ENCODE results near the gene CDIPT. TPM values are rescaled to one million over a fixed set of nuclear protein-coding genes. Genes with fewer than 3 reads are reported as not detected.
"Not testable (repeated sequence)": the region's sequence is repeated elsewhere in the genome, so short reads cannot be mapped to it uniquely, and the experiment has no call there.

CDIPT gene
- total RNA-seq, 1 experiment from 2014 or later = 60.5 TPM

DNA sequence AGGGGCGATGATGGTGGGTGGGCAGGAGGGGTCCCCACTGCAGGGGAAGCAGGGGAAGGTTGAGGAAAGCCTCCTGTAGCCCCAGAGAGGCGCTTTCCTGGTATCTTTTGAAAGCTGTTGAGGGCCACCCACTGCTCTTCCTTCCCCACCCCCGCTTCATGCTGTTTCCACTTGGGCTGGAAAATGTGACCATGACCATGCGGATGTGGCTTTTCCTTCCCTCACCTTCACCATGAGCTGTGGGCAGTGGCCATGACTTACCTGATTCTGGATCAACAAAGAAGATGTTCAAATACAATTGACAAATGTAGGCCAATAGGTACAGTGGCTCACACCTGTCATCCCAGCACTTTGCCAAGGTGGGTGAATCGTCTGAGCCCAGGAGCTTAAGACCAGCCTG lies 28.9 kb downstream of the CDIPT start:
- TF ChIP-seq EZH2phosphoT487 (IDR thresholded peaks at IDR 0.05; ENCODE audit: borderline replicate concordance, low read length) (no peak), EZH2 (IDR thresholded peaks at IDR 0.05; ENCODE audit: low read length, unreplicated experiment) (no peak), CTCF (conservative IDR thresholded peaks at IDR 0.05; ENCODE audit: low read depth, low read length) (no peak)
- Histone ChIP-seq H3K79me2 (ENCODE audit: low read length) (no peaks in the 10 kb centered on the region), H3K9me2 (replicated peaks; ENCODE audit: low read length) (no peaks in the 10 kb centered on the region), H3F3A (ENCODE audit: low read length, unreplicated experiment) (no peaks in the 10 kb centered on the region), H3K36me3 (ENCODE audit: low read depth, low read length) (no peaks in the 10 kb centered on the region), H3K27me3 (ENCODE audit: low read length) (no peaks in the 10 kb centered on the region), H3K9ac (ENCODE audit: low read length) (no peak overlapping the region), H4K20me1 (ENCODE audit: low read length) (no peaks in the 10 kb centered on the region), H3K4me1 (ENCODE audit: insufficient read depth, low read length) (peaks cover 4% of the 10 kb centered on the region; the same call in 1 of the 2 replicates), H3K9me3 (ENCODE audit: low read length) (no peaks in the 10 kb centered on the region), H3K27ac (ENCODE audit: low read length) (no peak overlapping the region), H3K4me3 (ENCODE audit: low read length) (no peak overlapping the region), H3K4me2 (ENCODE audit: low read length) (no peak overlapping the region), H2AFZ (ENCODE audit: low read length) (no peak overlapping the region)
- intact Hi-C loops (cut with micrococcal nuclease) = no loop called here
- CTCF ChIA-PET = interaction anchor here (0.6 kb wide), 1 partner anchor 10 kb away, joined by 3 read pairs; no protein-coding TSS in a partner anchor
- ATAC-seq (no peak), DNase-seq (no peak)
- POLR2A ChIA-PET (ENCODE audit: unreplicated experiment) = no interaction called here
- no TSS peak for BruUV-seq (replicated peaks)

DNA sequence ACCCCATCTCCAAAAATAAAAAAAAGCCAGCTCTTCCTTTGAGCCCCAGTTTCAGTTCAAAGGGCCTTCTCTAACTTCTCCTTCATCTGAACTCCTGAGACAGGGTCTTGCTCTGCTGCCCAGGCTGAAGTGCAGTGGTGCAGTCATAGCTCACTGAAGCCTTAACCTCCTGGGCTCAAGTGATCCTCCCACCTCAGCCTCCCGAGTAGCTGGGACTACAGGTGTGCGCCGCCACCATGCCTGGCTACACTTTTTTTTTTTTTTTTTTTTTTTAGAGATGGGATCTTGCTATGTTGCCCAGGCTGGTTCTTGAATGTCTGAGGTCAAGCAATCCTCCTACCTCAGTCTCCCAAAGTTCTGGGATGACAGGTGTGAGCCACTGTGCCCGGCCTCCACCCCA lies 29.8 kb downstream of the CDIPT start:
- H2AFZ ChIP-seq (ENCODE audit: low read length); H4K20me1 ChIP-seq (ENCODE audit: low read length); H3K27ac ChIP-seq (ENCODE audit: low read length); ATAC-seq; H3K36me3 ChIP-seq (ENCODE audit: low read depth, low read length); BruUV-seq (replicated peaks); intact Hi-C loops (cut with micrococcal nuclease); H3K4me2 ChIP-seq (ENCODE audit: low read length); H3K27me3 ChIP-seq (ENCODE audit: low read length); H3K9me3 ChIP-seq (ENCODE audit: low read length); H3K4me3 ChIP-seq (ENCODE audit: low read length); CTCF ChIA-PET; H3K4me1 ChIP-seq (ENCODE audit: insufficient read depth, low read length); H3K9ac ChIP-seq (ENCODE audit: low read length); H3F3A ChIP-seq (ENCODE audit: low read length, unreplicated experiment); H3K9me2 ChIP-seq (replicated peaks; ENCODE audit: low read length); DNase-seq; H3K79me2 ChIP-seq (ENCODE audit: low read length); POLR2A ChIA-PET (ENCODE audit: unreplicated experiment): not testable (repeated sequence)

- H3K4me1 ChIP-seq (ENCODE audit: insufficient read depth, low read length) = peaks cover 4% of the 10 kb centered on the region; the same call in 1 of the 2 replicates
- POLR2A ChIA-PET (ENCODE audit: unreplicated experiment) = no interaction called here
- no peaks in the 10 kb centered on the region for H3F3A ChIP-seq (ENCODE audit: low read length, unreplicated experiment)
- no TSS peak for BruUV-seq (replicated peaks)
- no peaks in the 10 kb centered on the region for H3K36me3 ChIP-seq (ENCODE audit: low read depth, low read length)
- no peak overlapping the region for H3K27ac ChIP-seq (ENCODE audit: low read length)
- DNase-seq (no peak), ATAC-seq (no peak)
- no peaks in the 10 kb centered on the region for H3K27me3 ChIP-seq (ENCODE audit: low read length)
- no peaks in the 10 kb centered on the region for H3K79me2 ChIP-seq (ENCODE audit: low read length)
- H3K4me2 ChIP-seq (ENCODE audit: low read length) = no peak overlapping the region
- H2AFZ ChIP-seq (ENCODE audit: low read length) = no peak overlapping the region
- no peak overlapping the region for H3K9ac ChIP-seq (ENCODE audit: low read length)
- H4K20me1 ChIP-seq (ENCODE audit: low read length) = no peaks in the 10 kb centered on the region
- no peak for TF ChIP-seq CTCF (conservative IDR thresholded peaks at IDR 0.05; ENCODE audit: low read depth, low read length)
- no peak for TF ChIP-seq EZH2phosphoT487 (IDR thresholded peaks at IDR 0.05; ENCODE audit: borderline replicate concordance, low read length)
- TF ChIP-seq EZH2 (IDR thresholded peaks at IDR 0.05; ENCODE audit: low read length, unreplicated experiment) = no peak
- H3K4me3 ChIP-seq (ENCODE audit: low read length) = no peak overlapping the region
- no peaks in the 10 kb centered on the region for H3K9me2 ChIP-seq (replicated peaks; ENCODE audit: low read length)
- H3K9me3 ChIP-seq (ENCODE audit: low read length) = no peaks in the 10 kb centered on the region
- CTCF ChIA-PET = no interaction called here
- intact Hi-C loops (cut with micrococcal nuclease) = no loop called here
Measured at GRCh38 chr16:29831490-29831889, 31.5 kb downstream of the CDIPT start.
